Right lobe of liver (tissue), 4 donors: Measurements from ENCODE around the gene DOLPP1.

Source experiments
- POLR2A ChIP-seq: fragments of 450-650 bp; IDR thresholded peaks from one replicate; pipeline ENCODE4 v1.6.1; 2017; ENCODE audit warnings: antibody characterized with exemption, mild to moderate bottlenecking
- TF ChIP-seq, protein P1 (sequence below), 4 donors: fragments of 200-600 bp in 3 of 4; fragments of 450-650 bp in 1 of 4; IDR thresholded peaks; one replicate each; pipeline versions ENCODE4 v1.5.1 to v1.8.0; 2016 to 2022; ENCODE audit warnings: antibody characterized with exemption in 4 of 4, mild to moderate bottlenecking in 2 of 4
- donor health status: DM: no; HTN: no; CAD: no.
- donor health status: DM: no; HTN: no; CAD: no.
- donor health status: DM: no; HTN: yes; CAD: no.

DNA sequence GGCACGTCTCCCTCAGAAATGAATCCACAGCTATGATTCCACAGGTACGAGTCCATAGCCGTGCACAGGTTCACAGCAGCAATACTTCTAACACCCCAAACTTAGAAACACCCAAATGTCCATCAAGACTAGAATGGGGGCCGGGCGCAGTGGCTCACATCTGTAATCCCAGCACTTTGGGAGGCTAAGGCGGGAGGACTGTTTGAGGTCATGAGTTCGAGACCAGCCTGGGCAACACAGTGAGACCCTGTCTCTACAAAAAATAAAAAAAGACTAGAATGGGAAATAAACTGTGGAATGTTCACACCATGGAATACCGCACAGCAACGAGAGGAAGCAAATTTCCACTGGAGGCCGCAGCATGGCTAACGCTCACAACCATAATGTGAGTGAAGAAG lies 4.3 kb upstream of the DOLPP1 start:
- TF ChIP-seq, protein P1, sequence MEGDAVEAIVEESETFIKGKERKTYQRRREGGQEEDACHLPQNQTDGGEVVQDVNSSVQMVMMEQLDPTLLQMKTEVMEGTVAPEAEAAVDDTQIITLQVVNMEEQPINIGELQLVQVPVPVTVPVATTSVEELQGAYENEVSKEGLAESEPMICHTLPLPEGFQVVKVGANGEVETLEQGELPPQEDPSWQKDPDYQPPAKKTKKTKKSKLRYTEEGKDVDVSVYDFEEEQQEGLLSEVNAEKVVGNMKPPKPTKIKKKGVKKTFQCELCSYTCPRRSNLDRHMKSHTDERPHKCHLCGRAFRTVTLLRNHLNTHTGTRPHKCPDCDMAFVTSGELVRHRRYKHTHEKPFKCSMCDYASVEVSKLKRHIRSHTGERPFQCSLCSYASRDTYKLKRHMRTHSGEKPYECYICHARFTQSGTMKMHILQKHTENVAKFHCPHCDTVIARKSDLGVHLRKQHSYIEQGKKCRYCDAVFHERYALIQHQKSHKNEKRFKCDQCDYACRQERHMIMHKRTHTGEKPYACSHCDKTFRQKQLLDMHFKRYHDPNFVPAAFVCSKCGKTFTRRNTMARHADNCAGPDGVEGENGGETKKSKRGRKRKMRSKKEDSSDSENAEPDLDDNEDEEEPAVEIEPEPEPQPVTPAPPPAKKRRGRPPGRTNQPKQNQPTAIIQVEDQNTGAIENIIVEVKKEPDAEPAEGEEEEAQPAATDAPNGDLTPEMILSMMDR (IDR thresholded peaks at IDR 0.05) = no peak
- TF ChIP-seq POLR2A = no peak
